Peyer's patch (tissue), 4 donors: ENCODE results near the gene PSAPL1.

Source experiments
- CTCF ChIP-seq, 6 experiments: fragments of 450-650 bp in 4 of 6; fragments of 200-600 bp in 2 of 6; sonication (generic) in 1 of 6; IDR thresholded peaks; one replicate each; pipeline ENCODE4 v1.5.1; 2017 to 2019; ENCODE audit warnings: antibody characterized with exemption in 6 of 6, mild to moderate bottlenecking in 3 of 6, moderate library complexity in 1 of 6
- POLR2A ChIP-seq, 2 donors: fragments of 450-650 bp; IDR thresholded peaks; one replicate each; pipeline ENCODE4 v1.5.1; 2017; ENCODE audit warnings: antibody characterized with exemption in 2 of 2, mild to moderate bottlenecking in 2 of 2, moderate library complexity in 2 of 2

DNA sequence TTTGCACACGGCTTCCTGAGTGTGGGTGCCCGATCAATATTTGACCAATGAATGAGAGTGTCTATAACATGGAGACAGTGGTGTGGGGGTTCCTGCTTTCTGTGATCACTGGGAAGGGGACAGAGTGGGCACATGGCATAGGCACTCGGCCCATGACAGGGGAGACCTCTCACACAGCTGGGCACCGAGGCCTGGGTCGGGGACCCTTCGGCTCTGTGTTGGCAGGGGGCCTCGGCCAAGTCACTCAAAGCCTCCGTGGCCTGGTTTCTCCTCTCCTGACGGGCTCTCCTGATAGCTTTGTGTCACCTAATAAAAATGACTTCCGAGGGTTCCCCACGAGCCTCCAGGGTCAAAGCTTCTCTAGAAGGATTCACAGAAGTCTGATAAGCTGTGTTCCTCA lies 43.9 kb upstream of the PSAPL1 start:
- TF ChIP-seq CTCF (IDR thresholded peaks at IDR 0.05), result no peak
- no peak for TF ChIP-seq POLR2A (IDR thresholded peaks at IDR 0.05)
